Hippocampal formation (tissue), 2 donors: ENCODE measurements around the gene LIN28A.
A peak's percentile ranks its signal among the peaks of the same experiment; 100 is the strongest.
"Not testable (repeated sequence)": the region's sequence is repeated elsewhere in the genome, so short reads cannot be mapped to it uniquely, and the experiment has no call there.

Source experiments
- DNase-seq, 2 donors: peaks; one replicate each; lab custom pipeline; 2025; lab: John Stamatoyannopoulos, UW

The LIN28A gene, protein sequence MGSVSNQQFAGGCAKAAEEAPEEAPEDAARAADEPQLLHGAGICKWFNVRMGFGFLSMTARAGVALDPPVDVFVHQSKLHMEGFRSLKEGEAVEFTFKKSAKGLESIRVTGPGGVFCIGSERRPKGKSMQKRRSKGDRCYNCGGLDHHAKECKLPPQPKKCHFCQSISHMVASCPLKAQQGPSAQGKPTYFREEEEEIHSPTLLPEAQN

DNA sequence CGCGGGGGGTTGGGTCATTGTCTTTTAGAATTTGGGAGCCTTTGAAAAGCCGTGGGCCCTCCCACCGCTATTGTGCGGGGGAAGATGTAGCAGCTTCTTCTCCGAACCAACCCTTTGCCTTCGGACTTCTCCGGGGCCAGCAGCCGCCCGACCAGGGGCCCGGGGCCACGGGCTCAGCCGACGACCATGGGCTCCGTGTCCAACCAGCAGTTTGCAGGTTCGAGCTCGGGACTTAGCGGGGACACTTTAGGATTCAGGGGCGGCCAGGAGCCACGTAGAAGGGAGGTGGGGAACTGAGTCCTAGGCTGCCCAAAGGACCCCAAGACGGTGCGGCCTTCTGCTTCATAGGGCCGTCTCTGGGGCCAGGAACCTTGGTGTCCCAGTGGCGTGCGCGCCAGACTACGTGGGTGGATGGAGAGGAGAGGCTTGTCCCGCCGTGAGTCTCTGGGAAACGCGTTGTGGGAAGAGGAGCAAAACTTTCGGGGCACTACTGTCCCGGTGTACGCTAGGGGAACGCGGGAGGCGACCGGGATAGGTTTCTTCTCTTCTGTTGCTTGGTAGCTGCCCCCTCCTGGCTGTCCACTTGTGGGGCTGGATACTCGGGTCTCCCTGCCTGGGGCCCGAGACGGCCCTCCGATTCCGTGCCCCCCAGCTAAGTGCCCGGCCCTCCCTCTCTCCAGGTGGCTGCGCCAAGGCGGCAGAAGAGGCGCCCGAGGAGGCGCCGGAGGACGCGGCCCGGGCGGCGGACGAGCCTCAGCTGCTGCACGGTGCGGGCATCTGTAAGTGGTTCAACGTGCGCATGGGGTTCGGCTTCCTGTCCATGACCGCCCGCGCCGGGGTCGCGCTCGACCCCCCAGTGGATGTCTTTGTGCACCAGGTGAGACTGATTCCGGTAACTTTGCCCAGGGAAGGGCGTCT lies at the start of gene LIN28A:
Gene LIN28A (plus strand): TSS at position 112 of the 918 bp plus-strand sequence. CDS start 75 bp downstream, at position 187.
- DNase-seq = no peak

DNA sequence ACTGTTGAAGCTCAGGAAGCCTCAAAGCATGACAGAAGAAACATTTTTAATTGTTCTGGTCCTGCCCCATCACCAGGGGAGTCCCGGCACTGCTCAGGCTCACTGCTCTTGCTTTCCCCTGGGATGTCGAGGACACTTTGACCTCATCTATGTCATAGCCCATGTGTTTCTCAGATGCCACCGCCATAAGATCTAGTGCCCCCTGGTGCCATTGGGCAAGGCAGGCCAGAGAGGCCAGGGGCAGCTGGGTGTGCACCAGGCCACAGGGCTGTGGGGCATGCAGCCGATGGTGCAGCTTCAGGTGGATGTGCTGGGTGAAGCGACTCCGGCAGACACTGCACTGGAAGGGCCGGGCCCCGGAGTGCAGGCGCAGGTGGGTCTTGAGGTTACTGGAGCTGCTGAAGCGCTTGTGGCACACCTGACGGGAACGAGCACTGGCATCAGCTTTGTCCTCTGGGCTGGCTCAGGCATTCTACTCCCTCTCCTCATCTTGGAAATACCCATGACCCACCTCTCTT lies 49.0 kb upstream of the LIN28A start:
- DNase-seq = no peak

DNA sequence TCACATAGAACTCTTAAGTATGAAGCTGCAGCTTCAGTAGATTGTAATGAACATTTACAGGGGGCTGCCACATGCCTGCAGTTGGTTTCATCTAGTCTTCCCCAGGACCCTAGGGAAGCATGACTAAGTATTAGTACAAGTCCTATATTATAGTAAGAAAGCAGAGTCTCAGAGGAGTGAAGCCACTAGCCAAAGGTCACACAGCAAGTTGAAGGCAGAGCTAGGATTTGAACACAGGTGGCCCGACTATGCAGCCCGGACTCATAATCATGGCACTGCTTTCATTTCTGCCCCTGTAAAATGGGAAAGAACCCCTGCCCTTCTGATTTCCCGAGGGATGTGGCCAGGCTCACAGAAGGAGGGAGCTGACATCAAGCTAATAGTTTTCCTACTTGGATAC lies 48.3 kb upstream of the LIN28A start:
- no peak for DNase-seq

DNA sequence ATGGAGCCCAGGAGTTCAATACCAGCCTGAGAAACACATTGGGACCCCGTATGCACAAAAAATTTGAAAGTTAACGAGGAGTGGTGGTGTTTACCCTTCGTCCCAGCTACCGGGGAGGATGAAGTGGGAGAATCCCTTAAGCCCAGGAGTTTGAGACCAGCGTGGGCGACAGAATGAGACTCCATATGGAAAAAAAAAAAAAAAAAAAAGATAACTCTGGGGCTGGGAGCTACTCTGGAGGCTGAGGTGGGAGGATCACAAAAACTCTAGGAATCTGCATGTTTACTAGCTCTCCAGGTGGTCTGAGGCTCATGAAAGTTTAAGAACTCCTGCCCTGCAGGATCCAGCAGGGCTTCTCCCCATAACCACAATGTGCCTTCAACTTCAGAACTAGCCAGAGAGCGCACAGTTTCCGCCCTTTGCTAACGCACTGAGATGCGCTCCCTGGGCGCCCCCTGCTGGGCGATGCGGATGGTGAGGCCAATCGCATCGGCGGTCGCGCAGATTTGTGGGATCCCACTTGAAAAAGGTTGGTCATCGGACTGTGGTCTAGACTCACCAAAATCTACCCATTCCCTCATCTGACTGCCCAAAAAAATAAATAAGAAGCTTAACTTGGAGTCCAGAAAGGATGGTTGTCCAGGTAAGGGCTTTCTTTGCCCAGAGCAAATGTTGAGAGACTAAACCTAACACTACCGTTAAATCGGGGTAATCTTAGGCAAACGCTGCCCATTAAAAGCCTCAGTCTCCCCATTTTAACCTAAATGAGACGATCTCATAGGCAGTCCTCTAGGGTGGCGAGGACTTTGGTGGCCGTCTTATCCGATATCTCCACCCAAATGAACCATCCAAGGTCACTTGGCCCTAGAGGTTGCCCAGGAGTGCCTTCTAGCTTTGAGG lies 46.8 kb upstream of the LIN28A start:
- peak in 1 of 2 donors; percentile 37 for DNase-seq

DNA sequence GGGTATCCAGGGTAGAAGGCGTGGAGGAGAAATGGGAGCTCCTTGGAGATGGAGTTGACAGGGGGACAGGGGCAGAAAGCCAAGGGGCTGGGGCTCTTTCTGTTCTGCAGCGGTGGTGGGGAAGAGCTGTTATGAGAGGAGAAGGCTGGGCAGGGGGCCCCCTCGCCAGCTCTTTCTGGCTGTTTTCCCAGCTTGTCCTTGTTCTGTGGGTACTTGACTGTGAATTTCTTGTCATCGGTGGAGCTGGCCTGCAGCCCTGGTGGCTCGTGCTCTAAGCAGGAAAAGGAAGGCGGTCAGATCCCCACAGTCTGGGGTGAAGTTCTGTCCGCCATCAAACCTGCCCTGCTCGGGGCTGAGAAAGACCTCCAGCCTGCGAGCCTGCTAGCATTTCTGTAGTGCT lies 45.7 kb upstream of the LIN28A start:
- no peak for DNase-seq

DNA sequence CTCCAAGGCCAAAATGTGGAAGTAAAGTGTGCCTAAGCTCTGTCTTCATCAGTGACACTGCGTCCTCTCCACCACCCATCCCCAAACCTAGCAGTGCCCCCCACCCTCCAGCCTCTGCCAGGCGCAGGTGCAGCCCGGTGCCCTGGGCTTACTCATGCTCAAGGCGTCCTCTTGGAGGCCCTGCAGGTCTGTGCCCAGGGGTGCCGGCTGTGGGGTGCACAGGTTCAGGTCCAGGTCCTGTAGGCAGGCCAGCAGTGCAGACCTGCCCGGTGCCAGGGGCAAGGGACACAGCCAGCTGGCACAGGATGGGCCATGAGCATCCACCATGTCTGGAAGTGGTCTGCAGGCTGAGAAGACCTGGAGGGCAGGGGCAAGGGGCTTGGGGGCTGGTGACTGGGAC lies 43.2 kb upstream of the LIN28A start:
- DNase-seq = no peak

DNA sequence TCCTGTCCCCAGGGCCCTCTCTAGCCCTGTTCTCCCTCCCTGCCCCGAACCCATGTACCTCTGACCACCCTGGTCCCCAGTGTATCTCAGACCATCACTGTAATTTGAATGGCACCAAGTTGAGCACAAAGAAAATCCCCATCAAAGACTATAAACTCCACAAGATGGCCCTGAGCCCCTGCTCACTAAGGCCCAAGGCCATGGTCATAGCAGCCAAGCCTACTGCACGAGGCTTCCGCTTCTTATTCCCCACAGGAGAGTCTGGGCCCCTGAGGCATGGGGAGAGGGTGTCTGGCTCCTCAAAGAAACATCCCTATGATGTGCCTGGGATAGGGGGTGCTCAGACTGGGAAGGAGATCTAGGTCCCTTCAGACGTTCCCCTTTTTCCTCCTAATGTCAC lies 42.6 kb upstream of the LIN28A start:
- no peak for DNase-seq

DNA sequence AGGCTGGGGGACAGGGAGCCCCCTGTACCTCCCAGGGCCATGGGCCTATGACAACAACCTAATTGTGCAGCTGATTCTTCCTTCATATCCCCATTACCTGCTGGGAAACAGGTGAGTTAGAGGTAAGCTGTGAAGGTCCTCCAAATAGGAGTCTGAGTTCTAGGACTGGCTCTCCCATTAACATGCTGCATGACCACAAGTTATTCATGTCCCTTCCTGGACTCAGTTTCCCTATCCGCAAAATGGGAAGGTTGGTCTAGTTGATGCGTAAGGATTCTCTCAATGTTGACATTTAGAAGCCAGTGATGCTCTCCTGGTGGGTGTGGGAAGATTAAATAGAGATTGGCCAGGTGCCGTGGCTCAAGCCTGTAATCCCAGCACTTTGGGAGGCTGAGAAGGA lies 42.1 kb upstream of the LIN28A start:
- no peak for DNase-seq

DNA sequence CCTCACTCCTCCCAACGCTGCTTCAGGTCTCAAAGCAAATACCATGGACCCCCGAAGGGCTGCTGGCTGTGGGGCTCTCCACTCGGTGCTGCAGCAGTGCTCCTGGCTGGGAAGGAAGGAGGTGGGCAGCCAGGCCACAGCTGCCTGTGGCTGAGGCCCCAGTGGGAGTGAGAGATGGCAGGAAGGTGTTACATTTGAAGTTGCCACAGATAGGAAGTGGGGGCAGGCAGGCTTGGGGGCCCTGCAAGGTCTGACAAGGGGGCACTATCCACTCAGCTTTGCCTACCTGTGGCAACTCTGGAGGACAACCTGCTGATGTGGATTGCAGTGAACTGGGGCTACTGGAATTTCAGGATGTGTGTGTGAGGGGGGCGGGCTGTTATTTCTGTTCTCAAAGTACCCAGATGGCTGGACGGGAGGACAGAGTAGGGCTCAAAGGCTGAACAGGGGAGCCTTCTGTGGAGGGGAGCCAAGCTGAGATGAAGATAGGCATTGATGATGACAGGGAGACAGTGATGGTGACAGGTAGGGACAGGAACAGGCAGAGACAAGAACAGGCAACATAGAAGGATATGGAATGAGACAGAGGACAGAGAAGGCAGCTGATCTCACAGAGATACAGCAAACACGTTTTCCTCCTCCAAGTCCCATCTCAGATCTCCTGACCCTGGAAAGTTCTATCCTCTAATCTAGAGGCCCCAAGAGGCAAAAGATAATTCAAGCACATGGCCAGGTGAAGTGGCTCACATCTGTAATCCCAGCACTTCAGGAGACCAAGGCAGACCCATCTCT lies 39.8 kb upstream of the LIN28A start:
- no peak for DNase-seq

DNA sequence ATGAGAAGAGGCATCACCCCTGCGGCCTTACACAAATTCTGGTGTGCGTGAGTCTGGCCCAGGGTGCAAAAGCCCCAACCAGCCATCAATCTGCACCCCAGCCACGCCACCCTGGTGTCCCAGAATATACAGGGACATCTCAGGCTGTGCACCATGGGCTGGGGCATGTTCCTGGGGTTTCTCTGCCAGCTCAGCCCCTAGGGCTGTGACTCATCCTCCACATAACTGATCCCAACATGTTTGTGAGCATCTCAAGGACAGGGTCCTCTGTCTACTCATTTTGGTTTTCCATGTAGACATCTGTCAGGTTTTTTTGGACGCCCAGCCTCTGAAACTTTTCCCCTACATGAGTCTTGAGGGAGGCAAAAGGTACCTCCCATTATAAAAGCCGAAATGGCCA lies 38.6 kb upstream of the LIN28A start:
- no peak for DNase-seq

DNA sequence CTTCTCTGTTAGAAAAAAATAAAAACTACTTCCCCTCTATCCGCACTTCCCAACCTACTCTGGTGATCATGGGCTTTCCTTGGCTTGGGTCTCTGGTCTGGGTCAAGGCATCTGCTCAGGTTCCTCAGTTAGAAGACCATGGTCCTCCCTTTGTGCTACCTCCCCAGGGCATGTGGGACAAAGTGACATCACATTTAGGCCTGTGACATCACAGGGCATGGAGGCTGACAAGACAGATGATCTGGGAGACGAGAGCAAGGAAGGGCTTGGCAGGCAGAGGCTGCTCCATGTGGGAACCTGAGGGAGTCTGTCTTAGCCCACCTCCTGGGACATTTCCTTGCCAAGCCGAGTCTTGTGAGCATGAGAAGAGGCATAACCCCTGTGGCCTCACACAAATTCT lies 38.0 kb upstream of the LIN28A start, which contains the start of gene ZNF683:
Gene ZNF683 (minus strand): TSS at position 140 of the 400 bp plus-strand sequence. CDS start 4,179 bp downstream, outside the sequence.
- DNase-seq = not testable (repeated sequence)

DNA sequence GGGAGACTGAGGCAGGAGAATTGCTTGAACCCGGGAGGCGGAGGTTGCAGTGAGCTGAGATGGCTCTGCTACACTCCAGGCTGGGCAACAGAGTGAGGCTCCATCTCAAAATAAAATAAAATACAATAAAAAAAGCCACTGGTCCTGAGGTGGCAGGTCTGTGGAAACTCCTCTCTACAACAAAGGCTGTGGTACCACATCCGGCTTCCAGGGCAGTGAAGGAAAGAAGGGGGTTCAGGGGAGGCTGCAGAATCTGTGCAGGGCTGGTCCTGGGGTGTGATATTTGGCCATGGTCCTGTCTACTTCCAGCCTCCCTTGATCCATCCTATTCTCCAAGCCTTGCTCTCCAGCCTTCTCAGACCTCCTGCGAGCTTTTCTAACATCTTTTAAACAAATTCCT lies 37.3 kb upstream of the LIN28A start:
- DNase-seq = no peak

DNA sequence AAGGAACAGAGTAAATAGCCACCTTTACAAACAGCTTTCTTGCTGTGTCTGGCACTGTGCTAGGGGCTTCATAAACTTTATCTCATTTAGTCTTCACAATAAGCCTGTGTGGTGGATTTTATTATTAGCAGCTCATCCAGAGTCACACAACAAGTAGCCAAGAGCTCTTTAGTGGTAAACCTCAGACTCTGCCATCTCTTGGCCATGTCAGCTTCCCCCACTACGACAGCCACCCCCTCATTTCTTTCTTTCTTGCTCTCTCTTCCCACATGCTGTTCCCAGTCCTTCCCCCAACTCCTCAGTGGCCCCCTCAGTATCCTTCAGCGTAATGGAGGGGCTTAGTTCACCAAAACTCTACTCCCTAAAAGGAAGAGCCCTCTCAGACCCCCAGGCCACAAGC lies 36.8 kb upstream of the LIN28A start:
- no peak for DNase-seq

DNA sequence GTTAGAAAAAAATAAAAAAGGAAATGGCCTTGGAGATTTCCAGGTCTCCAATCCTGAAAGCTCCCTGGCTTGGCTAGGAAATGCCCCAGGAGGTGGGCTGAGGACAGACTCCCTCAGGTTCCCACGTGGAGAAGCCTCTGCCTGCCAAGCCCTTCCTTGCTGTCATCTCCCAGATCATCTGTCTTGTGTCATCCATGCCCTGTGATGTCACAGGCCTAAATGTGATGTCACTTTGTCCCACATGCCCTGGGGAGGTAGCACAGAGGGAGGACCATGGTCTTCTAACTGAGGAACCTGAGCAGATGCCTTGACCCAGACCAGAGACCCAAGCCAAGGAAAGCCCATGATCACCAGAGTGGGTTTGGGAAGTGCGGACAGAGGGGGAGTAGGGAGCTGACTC lies 36.3 kb upstream of the LIN28A start:
- DNase-seq = not testable (repeated sequence)

DNA sequence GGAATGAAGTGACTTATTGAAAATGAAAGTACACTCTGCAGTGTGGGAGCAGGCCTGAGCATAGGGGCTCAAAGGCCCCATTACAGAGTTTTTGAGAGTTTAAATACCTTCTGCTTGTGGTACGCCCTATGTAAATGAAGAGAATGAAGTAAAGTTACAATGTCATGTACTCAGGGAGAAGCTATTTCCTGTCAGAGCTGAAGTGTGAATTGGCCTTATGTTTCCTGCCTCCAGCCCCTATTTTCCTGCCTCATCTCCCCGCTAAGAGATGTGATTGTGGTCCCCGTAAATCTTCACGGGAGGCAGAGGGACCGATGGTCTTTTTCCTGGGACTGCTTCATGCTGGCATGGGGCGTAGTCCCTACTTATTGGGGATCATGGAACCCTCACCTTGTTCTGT lies 35.5 kb upstream of the LIN28A start:
- no peak for DNase-seq

DNA sequence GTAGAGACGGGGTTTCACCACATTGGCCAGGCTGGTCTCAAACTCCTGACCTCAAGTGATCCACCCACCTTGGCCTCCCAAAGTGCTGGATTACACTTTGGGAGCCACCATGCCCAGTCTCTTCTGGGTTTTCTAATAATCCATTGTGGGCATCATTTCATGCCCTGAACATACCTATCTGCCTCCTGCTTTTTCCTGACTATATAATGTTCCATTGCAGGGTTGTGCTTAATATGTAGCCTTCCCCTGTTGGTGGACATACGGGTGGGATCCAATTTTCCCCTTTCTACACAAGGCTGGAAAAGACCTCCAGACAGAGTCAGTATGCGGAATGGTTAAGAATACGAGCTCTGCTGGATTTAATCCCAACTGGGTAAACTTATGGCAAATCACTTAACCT lies 34.6 kb upstream of the LIN28A start:
- no peak for DNase-seq

DNA sequence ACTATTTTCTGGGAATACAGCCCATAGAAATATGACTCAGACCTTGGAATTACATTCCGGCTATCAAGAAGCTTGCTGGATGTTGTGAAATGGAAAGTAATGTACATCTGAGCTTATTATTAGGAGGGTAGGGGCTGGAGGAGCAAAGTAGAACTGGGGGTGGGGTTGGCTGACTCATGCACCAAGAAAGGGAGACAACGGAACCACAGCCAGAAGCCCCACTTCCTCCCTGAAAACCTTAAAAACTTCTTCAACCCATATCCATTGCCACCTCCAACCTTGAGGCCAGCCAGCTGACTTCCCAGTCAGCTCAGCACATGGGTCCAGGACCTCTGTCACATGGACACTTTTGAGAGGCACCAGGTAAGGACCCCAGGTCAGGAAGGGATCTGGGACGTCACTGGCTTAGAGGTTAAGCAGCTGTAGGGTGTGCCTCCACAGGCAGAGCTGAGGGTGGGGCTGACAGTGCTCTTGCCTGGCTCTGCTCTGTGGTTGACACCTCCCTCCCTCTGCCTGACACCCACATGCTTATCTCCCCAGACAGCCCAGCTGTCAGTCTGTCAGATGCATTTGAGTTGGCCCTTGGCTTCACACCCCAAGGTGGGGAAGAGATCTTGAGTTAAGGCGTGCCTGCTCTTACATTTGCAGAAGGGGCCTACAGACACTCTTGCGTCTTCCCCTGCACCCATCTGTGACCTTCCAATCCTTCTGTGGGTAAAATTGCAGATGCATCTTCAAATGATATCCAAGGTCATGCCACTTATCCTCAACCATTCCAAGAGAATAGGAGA lies 32.3 kb upstream of the LIN28A start:
- no peak for DNase-seq

DNA sequence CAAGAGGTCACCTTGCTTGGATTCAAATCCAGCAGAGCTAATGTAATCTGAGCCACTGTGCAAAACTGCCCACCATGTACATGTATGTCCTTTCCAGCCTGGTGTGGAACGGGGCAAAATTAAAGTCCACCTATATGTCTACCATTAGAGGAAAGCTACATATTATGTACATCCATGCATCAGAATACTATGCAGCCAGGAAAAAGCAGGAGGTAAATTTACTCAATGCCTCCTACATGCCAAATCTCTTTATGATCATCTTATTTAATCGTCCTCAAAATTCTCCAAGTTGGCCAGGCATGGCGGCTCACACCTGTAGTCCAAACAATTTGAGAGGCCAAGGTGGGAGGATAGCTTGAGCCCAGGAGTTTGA lies 31.8 kb upstream of the LIN28A start:
- DNase-seq = no peak

DNA sequence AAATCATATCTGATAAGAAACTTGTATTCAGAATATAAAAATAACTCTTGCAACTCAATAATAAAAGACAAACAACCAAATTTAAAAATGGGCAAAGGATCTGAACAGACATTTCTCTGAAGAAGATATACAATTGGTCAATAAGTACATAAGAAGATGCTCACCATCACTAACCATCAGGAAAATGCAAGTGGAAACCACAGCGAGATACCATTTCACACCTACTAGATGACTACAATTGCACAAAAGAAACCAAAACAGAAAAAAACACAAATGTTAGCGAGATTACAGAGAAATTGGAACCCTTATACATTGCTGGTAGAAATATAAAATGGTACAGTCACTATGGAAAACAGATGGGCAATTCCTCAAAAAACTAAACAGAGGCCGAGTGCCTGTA lies 26.5 kb upstream of the LIN28A start:
- no peak for DNase-seq

DNA sequence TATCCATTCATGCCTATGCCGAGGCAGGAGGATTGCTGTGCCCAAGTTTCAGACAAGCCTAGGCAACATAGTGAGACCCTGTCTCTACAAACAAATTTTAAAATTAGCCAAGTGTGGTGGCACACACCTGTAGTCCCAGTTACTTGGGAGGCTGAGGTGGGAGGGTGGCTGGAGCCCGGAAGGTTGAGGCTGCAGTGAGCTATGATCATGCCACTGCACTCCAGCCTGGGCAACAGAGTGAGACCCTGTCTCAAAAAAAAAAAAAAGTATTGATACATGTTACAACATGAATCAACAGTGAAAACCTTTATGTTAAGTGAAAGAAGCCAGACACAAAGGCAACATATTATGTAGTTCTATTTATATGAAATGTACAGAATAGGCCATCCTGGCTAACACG lies 25.6 kb upstream of the LIN28A start:
- not testable (repeated sequence) for DNase-seq
